GM21619 (cell line): ENCODE measurements around the gene PXDC1.
"Not testable (repeated sequence)": the region's sequence is repeated elsewhere in the genome, so short reads cannot be mapped to it uniquely, and the experiment has no call there.

Experiments used
- ATAC-seq: cut with Tn5 transposase; IDR thresholded peaks from one replicate; pipeline ENCODE4 v1.9.1; 2021; ENCODE audit not compliant: unreplicated experiment

PXDC1 gene

DNA sequence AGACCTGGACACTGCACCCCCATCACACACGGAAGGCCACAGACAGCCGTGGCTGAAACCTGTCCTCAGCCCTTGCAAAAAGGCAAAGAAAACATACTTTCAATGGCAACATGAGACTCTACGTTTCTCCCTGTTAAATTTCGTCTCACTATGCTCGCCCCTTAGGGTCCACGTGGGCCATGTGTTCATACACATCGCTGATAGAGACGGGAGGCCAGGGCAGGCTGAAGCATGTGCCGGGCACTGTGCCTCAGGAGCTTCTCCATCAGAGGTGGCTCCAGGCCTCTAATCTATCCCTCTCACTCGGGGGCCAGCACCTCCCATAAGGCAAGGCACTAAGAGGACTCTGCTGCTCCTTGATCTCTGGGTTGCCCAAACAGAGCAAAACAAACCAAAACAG, 17.5 kb downstream of the PXDC1 start:
- no peak for ATAC-seq

DNA sequence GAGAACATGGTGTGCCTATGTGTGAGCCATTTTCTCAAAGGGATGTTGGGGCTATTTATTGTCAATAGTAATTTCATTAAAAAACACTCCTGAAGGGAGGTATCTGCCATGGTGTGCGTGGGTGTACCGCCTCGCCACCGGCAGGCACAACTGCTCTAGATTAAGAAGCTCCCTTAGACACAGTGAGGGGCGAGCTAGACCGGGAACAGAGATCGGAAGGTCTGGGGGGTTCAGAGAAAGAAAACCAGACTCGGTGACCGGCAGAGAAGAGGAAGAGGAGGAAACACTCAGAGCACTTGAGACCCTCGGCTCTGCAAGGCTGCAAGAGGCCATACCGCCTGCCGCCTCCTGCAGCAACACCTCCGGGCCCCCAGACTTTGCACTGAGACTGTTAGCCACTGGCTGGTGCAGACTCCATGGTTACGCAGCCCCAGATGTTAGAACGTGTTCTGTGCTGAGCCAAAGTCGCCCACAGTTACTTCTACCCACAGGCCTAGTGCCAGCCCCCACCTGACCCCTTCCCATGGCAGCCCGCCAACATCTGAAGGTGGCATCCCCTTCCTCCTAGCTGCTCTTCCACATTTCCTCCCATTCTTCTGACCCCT, 18.1 kb downstream of the PXDC1 start:
- ATAC-seq: no peak

DNA sequence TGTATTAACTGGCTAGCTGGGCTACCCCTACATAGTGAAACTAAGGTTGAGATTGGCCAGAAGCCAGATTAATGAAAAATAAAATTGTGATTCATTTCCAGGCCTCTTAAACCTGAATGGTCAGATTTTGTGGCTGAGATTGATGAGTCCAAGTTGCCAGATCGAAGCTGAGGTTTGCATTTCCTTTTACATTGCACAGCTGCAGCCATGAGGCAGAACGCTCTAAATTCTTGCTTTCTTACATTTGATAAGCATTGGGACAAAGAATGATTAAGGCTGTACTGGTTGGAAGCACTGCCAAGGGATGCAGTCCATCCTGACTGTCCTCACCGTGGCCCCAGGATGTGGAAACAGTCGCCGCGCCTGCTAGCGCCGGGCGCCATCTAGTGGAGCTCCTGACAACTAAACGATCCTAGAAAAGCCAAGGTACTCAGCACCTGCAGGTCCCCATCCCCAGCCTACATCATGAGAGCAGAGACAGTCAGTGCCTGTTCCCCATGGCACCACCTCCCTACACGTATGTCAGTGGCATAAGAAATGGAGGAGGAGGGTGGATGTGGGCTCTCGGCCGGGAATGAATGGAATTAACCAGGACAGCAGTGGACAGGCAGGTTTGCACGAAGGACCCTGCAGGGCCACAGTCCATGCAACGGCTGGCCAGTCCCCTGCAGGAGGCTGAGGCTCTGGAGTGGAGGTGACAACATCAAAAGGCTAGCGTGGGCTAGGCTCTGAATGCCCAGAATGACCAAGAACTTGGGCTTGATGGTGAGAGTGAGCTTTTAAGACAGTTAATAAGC, 19.0 kb downstream of the PXDC1 start:
- no peak for ATAC-seq

DNA sequence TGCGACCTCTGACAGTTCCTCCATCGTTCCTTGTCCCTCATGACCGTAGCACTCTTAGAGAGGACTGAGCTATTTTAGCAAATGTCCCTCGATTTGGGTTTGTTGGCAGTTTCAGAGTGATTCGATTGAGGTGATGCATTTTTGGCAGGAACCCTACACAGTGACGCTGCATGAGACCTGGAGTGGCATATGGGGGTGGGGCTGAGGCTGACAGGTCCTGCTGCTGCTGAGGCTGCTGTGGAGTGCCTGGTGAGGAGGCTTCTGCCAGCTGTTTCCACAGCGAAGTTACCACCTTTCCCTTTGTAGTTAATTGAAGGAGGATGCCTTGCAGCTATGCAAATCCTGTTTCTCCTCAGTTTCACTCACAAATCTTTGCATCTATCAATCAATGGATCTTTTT, 19.8 kb downstream of the PXDC1 start:
- ATAC-seq: no peak

DNA sequence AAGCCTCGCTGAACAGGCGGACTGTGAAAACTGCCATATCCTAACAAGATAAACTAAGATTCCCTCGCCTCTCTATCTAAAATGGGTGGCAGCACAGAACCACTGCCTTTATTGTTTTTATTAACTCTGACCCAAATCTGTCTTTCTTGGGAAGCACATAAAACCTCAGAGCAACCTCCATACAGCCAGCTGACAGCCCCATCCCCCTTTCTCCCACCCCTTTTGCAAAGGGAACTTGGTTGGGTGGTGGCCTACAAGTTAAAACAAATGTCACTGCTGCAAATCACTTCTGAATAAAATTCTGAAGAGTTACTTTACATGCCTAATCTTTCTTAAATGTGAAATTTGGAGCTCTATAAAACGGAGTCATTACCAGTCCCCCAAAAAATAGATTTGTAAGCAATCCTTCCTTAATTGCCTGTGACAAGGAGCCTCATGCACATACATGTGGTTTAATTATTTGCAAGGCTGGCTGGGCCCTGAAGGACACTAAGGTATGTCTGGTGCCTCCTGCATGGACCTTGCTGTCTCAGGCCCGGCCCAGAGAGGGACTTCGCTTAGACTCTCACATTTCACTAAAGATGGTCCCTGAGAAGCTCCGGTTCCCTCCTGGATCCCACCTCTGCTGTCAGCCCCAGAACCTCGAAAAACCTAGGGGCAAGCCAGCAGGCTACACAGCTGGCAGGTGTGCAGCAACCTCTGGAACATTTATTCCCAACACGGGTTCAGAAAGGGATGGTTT, 21.7 kb downstream of the PXDC1 start:
- ATAC-seq: no peak

DNA sequence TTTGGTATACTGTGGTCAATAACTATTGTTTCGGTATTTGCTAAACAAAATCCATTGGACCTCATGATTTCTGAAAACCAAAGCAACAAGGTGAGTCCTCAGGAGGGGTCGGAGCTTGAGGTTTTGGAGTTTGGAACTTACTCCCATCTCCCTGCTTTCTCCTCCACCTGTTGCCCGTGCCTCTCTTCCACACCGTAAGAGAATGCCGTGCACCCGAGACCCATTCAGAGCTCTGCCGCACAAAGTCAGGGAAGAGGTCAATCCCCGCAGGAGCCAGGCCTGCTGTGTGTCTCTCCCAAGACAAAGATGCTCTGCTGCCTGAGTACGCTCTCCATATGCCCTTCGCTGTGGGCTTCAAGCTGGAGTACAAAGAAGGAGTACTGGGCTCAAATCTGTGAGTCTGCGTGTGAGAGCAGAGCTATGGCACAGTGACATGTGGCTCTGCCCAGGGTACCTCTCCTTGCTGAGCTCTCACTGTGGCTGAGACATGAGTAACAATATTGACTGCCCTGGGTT, 23.9 kb downstream of the PXDC1 start:
- no peak for ATAC-seq

DNA sequence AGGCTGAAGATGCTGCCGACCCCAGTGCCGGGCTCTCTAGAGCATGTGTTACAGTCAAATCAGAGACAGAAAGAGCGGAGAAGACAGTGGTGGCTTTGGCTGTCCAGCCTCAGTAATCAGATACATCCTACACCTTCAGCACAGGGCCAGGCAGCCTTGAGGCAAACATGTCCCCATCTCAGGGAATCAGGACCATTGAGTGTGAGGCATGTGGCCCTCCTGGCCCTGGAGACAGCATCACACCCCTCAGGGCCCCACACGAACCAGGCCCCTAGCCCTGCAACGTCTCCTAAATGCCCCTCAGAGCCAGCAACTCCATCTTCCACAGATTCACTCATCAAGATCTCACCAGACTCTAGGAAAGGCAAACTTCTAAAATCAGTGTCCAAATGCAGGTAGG, 24.5 kb downstream of the PXDC1 start:
- no peak for ATAC-seq

DNA sequence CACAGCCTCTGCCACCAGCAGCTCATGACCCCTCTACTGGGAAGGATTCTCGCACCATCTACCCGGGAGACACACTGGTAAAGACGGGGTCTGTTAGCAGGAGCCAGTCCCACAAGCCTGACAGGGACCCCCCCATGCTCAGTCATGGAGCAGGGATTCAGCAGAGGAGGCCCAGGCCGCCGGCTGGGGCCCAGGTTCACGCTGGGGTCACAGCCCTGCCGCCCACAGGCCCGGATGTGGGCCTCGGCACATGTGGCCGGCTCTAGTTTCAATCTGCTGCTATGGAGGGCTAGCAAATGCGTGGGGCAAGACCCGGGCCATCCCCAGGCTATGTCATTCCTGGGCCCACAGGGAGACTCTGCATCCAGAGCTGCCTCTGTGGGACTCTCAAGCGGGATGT, 25.1 kb downstream of the PXDC1 start:
- ATAC-seq: no peak

DNA sequence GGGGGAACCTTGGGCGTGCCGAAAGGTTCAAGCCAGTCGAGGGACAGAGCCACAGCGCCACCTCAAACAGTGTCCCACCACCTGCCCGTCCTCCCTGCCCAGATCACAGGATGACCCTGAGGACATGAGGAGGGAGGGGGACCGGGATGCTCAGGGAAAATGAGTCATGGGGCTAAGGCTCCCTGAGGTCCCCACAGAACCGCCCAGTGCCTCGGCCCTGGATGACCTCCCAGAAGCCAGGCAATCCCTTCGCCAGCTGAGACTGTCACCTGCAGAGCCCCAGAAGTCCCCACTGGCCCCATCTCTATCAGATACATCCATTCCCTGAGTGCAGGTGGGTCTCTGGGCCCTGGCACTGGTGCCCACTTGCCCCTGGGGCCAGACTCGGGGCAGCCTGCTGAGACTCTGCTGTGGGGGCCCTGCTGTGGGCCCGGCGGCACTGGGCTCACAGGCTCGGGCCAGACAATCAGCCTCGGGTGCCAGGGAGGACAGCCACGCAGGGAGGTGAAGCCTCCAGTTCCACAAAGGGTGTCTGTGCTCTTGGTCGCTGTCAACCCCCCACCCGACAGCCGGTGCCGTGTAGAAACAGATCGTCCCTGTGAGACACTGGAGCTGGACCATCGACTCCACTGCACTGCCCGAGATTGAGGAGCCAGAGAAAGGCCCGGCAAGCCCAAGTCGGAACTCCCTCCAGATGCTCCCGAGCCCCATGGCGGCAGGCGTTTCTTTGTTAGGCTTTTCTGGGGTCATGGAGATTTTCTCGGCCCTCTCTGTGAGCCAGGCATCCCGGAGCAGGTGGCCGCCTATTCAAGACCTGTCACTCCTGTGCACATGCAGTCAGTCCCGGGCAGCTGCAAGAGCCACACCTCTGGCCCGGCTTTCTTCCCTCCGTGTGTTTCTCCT, 26.1 kb downstream of the PXDC1 start:
- no peak for ATAC-seq

DNA sequence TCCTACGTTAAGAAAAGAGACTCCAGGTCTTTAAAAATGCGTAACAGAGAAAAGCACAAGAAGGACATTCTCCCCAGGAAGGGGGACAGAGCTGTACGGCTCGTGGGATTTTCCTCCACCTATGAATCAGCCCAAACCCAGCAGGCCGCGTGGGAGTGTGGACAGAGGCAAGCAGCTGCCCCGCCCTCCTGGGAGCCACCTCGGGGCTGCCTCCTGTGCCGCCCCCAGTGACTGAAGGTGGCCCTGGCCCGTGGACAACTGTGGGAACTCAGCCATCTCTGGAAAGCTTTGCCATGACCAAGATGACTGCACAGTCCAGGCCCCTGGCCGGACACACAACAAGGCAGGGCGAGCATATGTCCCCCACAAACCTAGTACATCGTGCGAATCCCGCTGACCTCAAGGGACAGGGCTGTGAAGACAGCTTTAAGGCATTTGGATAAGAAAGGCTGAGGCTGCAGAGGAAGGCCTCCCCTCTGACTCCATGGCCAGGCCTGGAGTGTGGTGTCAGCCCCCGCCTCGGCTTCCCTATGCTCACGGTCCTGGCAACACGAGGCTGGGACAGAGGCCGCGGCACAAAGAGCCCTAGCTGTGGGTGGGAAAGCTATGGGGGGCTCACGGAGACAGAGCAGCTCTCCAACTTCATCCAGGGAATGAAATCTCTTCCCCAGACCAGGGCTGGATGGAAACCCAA, 26.9 kb downstream of the PXDC1 start:
- no peak for ATAC-seq

DNA sequence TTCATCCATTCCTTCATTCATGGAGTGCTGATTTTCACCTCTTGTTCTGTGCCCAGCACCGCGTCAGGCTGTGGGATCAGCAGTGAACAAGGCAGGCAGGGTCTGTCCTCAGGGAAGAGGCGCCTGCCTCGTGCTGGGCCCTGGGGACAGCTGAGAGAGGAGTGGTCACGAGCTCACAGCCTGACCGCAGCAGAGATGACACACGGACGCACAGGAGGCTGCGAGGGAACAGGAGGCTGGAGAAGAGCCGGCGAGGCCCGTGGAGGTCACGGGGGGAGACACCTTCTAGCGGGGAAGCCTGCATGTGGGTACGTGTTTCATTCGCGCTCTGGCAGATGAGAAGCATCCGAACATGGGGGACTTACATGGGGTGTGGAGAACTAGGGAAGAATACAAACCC, 27.5 kb downstream of the PXDC1 start:
- no peak for ATAC-seq

DNA sequence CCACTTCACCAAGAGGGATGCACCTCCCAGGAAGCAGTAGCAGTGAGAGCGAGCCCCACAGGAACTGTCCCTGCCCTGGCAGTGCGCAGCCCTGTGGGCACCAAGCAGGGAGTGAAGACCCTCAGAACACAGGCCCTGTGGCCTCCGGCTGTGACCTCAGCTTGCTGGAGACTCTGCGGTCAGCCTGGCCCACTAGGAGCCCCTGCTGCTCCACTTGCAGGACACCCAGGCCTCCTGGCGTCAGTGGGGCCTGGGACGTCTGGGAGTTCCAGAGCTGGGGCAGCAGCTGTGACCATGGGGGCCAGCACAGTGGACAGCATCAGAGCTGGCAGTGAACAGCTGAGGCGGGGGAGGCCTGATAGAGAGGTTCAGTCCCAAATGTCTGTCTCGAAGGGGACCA, 28.3 kb downstream of the PXDC1 start:
- ATAC-seq: no peak

DNA sequence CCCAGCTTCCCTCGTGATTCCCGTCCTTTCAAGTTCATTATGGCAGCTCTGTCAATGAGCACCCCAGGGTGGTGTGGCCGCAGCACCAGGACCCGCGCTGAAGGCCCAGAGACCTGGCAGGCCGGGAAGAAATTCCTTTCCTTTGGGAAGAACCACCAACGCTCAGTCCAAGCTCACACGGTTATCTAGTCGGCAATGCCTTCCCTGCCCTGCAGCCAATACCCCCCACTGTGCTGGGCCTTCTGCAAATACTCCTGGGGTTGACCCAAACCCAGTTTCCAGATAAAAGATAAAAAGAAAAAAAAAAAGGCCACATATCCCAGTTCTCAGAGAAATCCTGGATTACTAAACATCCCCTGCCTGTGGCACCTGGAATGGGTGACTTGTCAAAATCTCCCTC, 28.7 kb downstream of the PXDC1 start:
- ATAC-seq: no peak

DNA sequence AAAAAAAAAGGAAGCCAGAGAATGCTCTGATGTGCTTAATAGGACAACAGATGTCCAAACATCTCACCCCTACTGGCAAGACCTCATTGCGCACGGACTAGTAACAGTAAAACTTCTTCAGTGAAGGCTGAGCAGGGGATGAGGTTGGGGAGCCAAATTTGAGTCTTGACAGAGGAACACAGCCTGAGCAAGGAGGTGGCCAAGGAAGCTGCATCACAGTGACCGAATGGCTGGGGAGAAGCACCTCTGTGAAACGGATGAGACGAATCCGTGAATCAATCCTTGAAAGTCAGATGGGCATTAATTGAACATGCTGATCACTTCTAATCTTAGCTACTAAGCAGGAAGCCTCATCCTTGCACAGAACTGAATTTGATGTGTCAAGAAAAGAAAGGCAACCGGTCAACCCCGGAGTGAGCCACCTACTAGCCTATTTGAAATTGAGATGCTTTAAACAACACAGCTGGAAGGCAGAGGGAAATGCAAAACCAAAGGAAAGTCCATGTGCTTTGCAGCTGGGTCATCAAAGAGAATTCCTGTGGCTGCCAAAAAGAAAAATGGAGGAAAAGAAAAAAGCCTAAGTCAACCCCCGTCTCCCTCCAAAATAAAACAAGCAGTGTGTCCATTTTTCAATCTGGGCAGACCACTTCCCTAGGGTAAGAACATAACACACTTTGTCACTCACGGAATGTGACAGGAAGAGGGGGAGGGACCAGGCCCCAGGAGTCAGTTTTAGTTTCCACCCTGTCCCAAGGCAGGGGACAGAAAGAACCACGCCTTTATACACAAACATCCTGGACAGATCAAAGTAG, 29.5 kb downstream of the PXDC1 start:
- ATAC-seq: no peak

DNA sequence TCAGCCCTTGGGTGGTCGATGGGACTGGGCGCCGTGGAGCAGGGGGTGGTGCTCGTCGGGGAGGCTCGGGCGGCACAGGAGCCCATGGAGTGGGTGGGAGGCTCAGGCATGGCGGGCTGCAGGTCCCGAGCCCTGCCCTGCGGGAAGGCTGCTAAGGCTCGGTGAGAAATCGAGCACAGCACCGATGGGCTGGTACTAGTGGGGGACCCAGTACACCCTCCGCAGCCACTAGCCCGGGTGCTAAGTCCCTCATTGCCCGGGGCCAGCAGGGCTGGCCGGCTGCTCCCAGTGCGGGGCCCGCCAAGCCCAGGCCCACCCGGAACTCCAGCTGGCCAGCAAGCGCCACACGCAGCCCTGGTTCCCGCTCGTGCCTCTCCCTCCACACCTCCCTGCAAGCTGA, 30.7 kb downstream of the PXDC1 start:
- ATAC-seq: not testable (repeated sequence)

DNA sequence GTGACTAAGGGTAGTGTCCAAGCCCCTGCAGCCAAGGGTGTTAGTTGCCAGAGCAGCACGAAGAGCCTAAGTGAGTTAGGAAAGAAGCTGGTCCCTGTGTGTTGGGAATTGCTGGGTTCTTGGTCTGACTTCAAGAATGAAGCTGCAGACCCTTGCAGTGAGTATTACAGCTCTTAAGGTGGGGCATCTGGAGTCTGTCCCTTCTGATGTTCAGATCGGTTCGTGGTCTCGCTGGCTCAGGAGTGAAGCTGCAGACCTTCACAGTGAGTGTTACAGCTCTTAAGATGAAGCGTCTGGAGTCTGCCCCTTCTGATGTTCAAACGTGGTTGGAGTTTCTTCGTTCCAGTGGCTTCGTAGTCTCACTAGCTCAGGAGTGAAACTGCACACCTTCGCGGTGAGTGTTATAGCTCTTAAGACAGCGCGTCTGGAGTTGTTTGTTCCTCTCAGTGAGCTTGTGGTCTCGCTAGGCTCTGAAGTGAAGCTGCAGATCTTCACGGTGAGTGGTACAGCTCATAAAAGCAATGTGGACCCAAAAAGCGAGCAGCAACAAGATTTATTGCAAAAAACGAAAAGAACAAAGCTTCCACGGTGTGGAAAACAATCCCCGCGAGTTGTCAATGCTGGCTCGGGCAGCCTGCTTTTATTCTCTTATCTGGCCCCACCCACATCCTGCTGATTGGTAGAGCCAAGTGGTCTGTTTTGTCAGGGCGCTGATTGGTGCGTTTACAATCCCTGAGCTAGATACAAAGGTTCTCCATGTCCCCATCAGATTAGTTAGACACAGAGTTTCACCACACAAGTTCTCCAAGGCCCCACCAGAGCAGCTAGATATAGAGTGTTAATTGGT, 31.8 kb downstream of the PXDC1 start:
- no peak for ATAC-seq

DNA sequence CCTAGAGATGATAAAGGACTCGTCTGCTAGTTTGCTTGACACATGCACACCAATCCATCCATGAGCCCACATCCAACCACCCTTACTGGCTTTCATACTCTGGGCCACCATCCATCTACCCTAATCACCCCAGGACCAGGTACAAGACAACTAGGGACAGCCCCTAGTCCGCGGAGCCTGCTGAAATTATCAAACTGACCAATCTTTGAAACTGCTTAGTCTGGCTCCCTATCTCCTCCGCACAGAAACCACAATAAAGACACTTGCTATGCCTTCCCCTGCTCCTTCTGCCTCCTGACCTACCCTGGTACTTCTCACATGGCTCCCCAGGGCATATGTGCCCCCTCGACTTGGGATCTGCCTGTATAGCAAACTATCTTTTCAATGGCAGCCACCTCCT, 33.1 kb downstream of the PXDC1 start:
- no peak for ATAC-seq

DNA sequence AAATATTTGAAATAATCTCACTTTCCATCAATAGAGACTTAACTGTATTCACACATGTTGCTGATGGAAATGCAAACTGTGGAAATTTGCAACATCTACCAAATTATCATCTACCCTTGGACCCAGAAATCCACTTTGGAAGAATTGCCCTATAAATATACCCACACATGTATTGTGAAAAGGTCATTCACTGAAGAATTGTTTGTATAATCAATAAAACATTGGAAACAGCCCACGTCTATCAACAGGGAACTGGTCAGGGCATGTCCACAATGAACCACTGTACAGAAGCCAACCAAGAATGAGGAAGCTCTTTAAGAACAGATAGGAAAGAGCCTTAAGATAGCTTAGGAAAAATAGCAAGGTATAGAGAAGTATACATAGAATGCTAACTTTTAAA, 36.2 kb downstream of the PXDC1 start:
- no peak for ATAC-seq

DNA sequence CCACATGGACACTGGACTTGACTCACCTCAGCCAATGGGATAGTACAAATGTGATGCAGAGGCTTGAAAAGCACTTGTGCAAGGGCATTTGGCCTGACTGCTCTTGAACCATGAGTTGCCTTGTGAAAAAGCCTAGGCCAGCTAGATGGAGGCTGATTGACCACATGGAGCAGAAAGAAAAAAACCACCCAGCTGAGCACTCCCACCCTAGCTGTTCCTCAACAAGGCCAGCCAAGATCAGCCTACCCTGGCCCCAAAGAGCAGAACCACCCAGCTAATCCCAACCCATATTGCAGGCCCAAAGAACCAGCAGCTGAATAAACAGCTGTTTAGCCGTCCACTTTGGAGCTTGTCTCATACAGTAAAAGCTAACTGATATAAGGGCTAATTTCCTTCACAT, 36.7 kb downstream of the PXDC1 start:
- no peak for ATAC-seq
